HepG2 (cell line): ENCODE results near the gene UTRN. TPM values are rescaled to one million over a fixed set of nuclear protein-coding genes. Genes with fewer than 3 reads are reported as not detected.
A peak's percentile ranks its signal among the peaks of the same experiment; 100 is the strongest.

ENCODE experiments used
- CREM ChIP-seq, 2 experiments: sonication (generic) in 1 of 2; formaldehyde crosslinking in 1 of 2; IDR thresholded peaks; 2 replicates each; pipeline versions ENCODE4 v1.4.0 to v1.6.1; 2016 to 2020; ENCODE audit warnings: antibody characterized with exemption in 1 of 2, mild to moderate bottlenecking in 1 of 2, missing genetic modification reagents in 1 of 2
- CSRNP1 ChIP-seq: sonication (generic); formaldehyde crosslinking; IDR thresholded peaks from 2 replicates; pipeline ENCODE4 v1.8.1; 2023; ENCODE audit warnings: mild to moderate bottlenecking, missing genetic modification reagents
- DMTF1 ChIP-seq: sonication (generic); formaldehyde crosslinking; IDR thresholded peaks from 2 replicates; pipeline ENCODE4 v1.4.0; 2020; ENCODE audit warnings: mild to moderate bottlenecking, missing genetic modification reagents
- GRHL1 ChIP-seq: sonication (generic); formaldehyde crosslinking; conservative IDR thresholded peaks from 2 replicates; pipeline ENCODE4 v1.8.0; 2022; ENCODE audit warnings: missing genetic modification reagents
- HINFP ChIP-seq: sonication (generic); formaldehyde crosslinking; IDR thresholded peaks from 2 replicates; pipeline ENCODE4 v1.4.0; 2020; ENCODE audit warnings: low read depth, mild to moderate bottlenecking, missing genetic modification reagents
- IRX3 ChIP-seq: sonication (generic); formaldehyde crosslinking; IDR thresholded peaks from 2 replicates; pipeline ENCODE4 v1.8.1; 2023; ENCODE audit warnings: mild to moderate bottlenecking, low read depth, missing genetic modification reagents, borderline replicate concordance
- JARID2 ChIP-seq: sonication (generic); formaldehyde crosslinking; IDR thresholded peaks from 2 replicates; pipeline ENCODE4 v1.8.1; 2023; ENCODE audit warnings: missing genetic modification reagents, inconsistent platforms; ENCODE audit not compliant: insufficient replicate concordance
- MTERF4 ChIP-seq: sonication (generic); formaldehyde crosslinking; IDR thresholded peaks from 2 replicates; pipeline ENCODE4 v1.8.0; 2023; ENCODE audit warnings: mild to moderate bottlenecking, missing genetic modification reagents
- NCOA1 ChIP-seq: sonication (generic); formaldehyde crosslinking; IDR thresholded peaks from 2 replicates; pipeline ENCODE4 v1.9.0; 2021; ENCODE audit warnings: missing genetic modification reagents
- NFE2L1 ChIP-seq: sonication (generic); formaldehyde crosslinking; IDR thresholded peaks from 2 replicates; pipeline ENCODE4 v1.4.0; 2020; ENCODE audit warnings: missing genetic modification reagents, mild to moderate bottlenecking, borderline replicate concordance
- NFIB ChIP-seq: sonication (generic); formaldehyde crosslinking; IDR thresholded peaks from 2 replicates; pipeline ENCODE4 v1.9.0; 2021; ENCODE audit warnings: missing genetic modification reagents, mild to moderate bottlenecking, borderline replicate concordance
- NR2F1 ChIP-seq, 2 experiments: fragments of 450-650 bp in 1 of 2; formaldehyde crosslinking in 1 of 2; IDR thresholded peaks; 2 replicates each; pipeline versions ENCODE4 v1.5.0 to v1.6.1; 2016 to 2020; ENCODE audit warnings: mild to moderate bottlenecking in 1 of 2, missing compliant biosample characterization in 1 of 2, missing genetic modification reagents in 1 of 2, moderate library complexity in 1 of 2
- POLR2AphosphoS5 ChIP-seq: IDR thresholded peaks from 2 replicates; pipeline ENCODE4 v1.6.1; 2012; ENCODE audit warnings: low read depth, low read length
- RBAK ChIP-seq: sonication (generic); formaldehyde crosslinking; IDR thresholded peaks from 2 replicates; pipeline ENCODE4 v1.5.1; 2020; ENCODE audit warnings: mild to moderate bottlenecking, missing genetic modification reagents
- SAP130 ChIP-seq: IDR thresholded peaks from 2 replicates; pipeline ENCODE4 v1.6.1; 2016; ENCODE audit warnings: low read depth
- THYN1 ChIP-seq: sonication (generic); formaldehyde crosslinking; IDR thresholded peaks from 2 replicates; pipeline ENCODE4 v1.8.1; 2023; ENCODE audit warnings: low read depth, mild to moderate bottlenecking, moderate library complexity, missing genetic modification reagents, borderline replicate concordance
- ZFP1 ChIP-seq: IDR thresholded peaks from 2 replicates; pipeline ENCODE4 v1.6.1; 2016
- ZNF10 ChIP-seq: sonication (generic); formaldehyde crosslinking; IDR thresholded peaks from 2 replicates; pipeline ENCODE4 v1.4.0; 2020; ENCODE audit warnings: mild to moderate bottlenecking, low read depth, missing genetic modification reagents, borderline replicate concordance
- ZNF343 ChIP-seq: sonication (generic); formaldehyde crosslinking; IDR thresholded peaks from 2 replicates; pipeline ENCODE4 v1.4.0; 2020; ENCODE audit warnings: mild to moderate bottlenecking, missing genetic modification reagents
- polyA plus RNA-seq, 8 experiments: library from polyadenylated mRNA; depleted of rRNA in 3 of 8; stranded (reverse) in 7 of 8; unstranded in 1 of 8; fragments of >200 nt; fragmentation: Illumina TruSeq in 4 of 8; extraction: Trizol in 4 of 8; gene quantifications; 2 replicates each; pipeline versions ENCODE4 v1.2.1 to v1.2.3, GENCODE V29; 2011 to 2016; ENCODE audit warnings: low read depth in 4 of 8, missing spikeins in 1 of 8, mixed read lengths in 1 of 8; ENCODE audit not compliant: insufficient read depth in 1 of 8
- total RNA-seq, 5 experiments: library from RNA; depleted of rRNA; stranded (reverse); fragments of >200 nt; fragmentation: Illumina TruSeq; extraction: Trizol; gene quantifications; 2 replicates each; pipeline ENCODE4 v1.2.3, GENCODE V29; 2016; ENCODE audit warnings: low read depth in 1 of 5

The UTRN gene
- total and polyA plus RNA-seq, 2 of the 13 experiments (the other 11 are each of a cell fraction or from before 2014, with no cell fraction given): 102 to 116 TPM

- TF ChIP-seq RBAK (no peak), CREM (IDR thresholded peaks at IDR 0.05) (no peak), CREM (CRISPR knock-in tag; IDR thresholded peaks at IDR 0.05) (no peak), THYN1 (CRISPR knock-in tag) (0 out of 2 replicates have a peak, but pooled peaks have one; percentile 96), NCOA1 (no peak), ZFP1 (CRISPR knock-in tag) (no peak; the same call in 1 of the 2 replicates), JARID2 (CRISPR knock-in tag) (peak; percentile 40), GRHL1 (no peak), SAP130 (CRISPR knock-in tag) (peak; percentile 93), DMTF1 (CRISPR knock-in tag) (no peak), NFIB (CRISPR knock-in tag) (no peak), HINFP (CRISPR knock-in tag) (no peak; the same call in 1 of the 2 replicates), IRX3 (peak; percentile 93), CSRNP1 (CRISPR knock-in tag) (peak; percentile 97), NFE2L1 (CRISPR knock-in tag) (no peak), MTERF4 (CRISPR knock-in tag) (peak; percentile 99), POLR2AphosphoS5 (peak; percentile 81), ZNF343 (CRISPR knock-in tag) (peak; percentile 49; the same call in 1 of the 2 replicates), NR2F1 (CRISPR knock-in tag; IDR thresholded peaks at IDR 0.05) (no peak; a peak in 1 of 4 replicates), ZNF10 (no peak)
Observed at GRCh38 chr6:144284783-144285547, at the start of gene UTRN (continued).
